ENCODE results near the gene NEDD8. TPM values are rescaled to one million over a fixed set of nuclear protein-coding genes. Genes with fewer than 3 reads are reported as not detected.

Gene NEDD8
- polyA plus RNA-seq, 1 donor from 2014 or later, result 431 TPM

DNA sequence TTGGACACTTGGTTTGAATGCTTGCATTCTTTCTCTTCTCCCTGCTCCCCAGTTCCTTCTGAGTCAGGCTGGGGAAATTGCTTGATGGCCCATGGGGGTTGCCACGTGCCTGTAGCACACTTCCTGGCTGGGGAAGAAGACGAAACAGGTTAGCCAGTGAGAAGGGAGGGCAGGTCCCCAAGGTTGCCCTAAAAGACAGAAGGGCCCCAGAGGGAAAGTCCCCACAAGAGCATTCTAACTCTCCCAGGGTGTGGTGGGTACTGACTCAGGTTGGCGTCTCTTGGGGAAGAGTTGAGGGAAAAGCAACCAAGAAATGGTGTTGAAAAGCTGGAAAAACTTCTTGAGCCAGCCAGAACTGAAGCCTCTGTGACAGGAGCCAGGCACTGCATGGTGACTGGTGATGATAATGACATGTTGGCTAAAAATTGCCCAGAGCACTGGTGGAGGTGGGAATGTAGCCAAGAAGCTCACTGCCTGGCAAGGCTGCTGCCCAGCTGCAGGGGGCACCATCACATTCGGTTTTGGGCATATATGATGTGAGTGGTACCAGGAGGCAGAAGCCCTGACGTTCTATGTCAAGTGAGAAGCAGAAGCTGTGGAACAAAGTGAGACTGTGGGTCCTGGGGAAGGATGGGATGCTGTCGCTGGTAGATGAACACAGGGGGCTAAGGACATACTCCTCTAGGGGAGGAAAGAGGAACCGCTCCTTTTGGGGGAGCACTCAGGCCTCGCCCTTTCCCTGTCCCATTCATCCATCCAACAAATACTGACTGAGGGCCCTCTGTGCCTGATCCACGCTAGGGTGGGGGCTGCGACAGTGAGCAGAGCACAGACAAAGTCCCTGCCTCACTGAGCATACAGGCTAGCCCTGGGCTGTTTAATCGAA, 47.4 kb upstream of the NEDD8 start:
- H3K4me3 ChIP-seq (ENCODE audit: low read length), result no peak overlapping the region
- no peaks in the 10 kb centered on the region for H3K9me3 ChIP-seq (ENCODE audit: low read length)
- no peaks in the 10 kb centered on the region for H3F3A ChIP-seq (ENCODE audit: insufficient read depth, low read length, poor library complexity, severe bottlenecking)
- no peak overlapping the region for H3K27ac ChIP-seq (ENCODE audit: low read length)
- no peak for TF ChIP-seq SMC3 (conservative IDR thresholded peaks at IDR 0.05; ENCODE audit: poor library complexity)
- no peak for TF ChIP-seq EZH2 (IDR thresholded peaks at IDR 0.05; ENCODE audit: borderline replicate concordance, insufficient read depth, low read length, poor library complexity, severe bottlenecking)
- TF ChIP-seq POLR2AphosphoS5 (IDR thresholded peaks at IDR 0.05), result no peak
- no peak for TF ChIP-seq TAF1 (IDR thresholded peaks at IDR 0.05; ENCODE audit: low read depth)
- TF ChIP-seq EP300 (conservative IDR thresholded peaks at IDR 0.05; ENCODE audit: poor library complexity, severe bottlenecking), result no peak
- no peak for TF ChIP-seq REST (IDR thresholded peaks at IDR 0.05; ENCODE audit: borderline replicate concordance)
- TF ChIP-seq MXI1 (conservative IDR thresholded peaks at IDR 0.05; ENCODE audit: poor library complexity, severe bottlenecking), result no peak
- TF ChIP-seq, protein P1, sequence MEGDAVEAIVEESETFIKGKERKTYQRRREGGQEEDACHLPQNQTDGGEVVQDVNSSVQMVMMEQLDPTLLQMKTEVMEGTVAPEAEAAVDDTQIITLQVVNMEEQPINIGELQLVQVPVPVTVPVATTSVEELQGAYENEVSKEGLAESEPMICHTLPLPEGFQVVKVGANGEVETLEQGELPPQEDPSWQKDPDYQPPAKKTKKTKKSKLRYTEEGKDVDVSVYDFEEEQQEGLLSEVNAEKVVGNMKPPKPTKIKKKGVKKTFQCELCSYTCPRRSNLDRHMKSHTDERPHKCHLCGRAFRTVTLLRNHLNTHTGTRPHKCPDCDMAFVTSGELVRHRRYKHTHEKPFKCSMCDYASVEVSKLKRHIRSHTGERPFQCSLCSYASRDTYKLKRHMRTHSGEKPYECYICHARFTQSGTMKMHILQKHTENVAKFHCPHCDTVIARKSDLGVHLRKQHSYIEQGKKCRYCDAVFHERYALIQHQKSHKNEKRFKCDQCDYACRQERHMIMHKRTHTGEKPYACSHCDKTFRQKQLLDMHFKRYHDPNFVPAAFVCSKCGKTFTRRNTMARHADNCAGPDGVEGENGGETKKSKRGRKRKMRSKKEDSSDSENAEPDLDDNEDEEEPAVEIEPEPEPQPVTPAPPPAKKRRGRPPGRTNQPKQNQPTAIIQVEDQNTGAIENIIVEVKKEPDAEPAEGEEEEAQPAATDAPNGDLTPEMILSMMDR (IDR thresholded peaks at IDR 0.05; ENCODE audit: poor library complexity, severe bottlenecking), result no peak
- TF ChIP-seq RAD21 (conservative IDR thresholded peaks at IDR 0.05), result no peak
- no peaks in the 10 kb centered on the region for H3K9me2 ChIP-seq (ENCODE audit: insufficient read depth, low read length)
- no peaks in the 10 kb centered on the region for H4K20me1 ChIP-seq (ENCODE audit: insufficient read depth)
- H3K27me3 ChIP-seq (ENCODE audit: insufficient read depth, low read depth, low read length), result no peaks in the 10 kb centered on the region
- no peak overlapping the region for H2AFZ ChIP-seq (ENCODE audit: low read depth, low read length)
- no peaks in the 10 kb centered on the region for H3K36me3 ChIP-seq (ENCODE audit: insufficient read depth, low read length)
- H3K4me2 ChIP-seq (ENCODE audit: low read length), result no peak overlapping the region
- H3K79me2 ChIP-seq (replicated peaks; ENCODE audit: insufficient read depth, low read length), result no peaks in the 10 kb centered on the region
- H3K9ac ChIP-seq (ENCODE audit: low read length), result no peak overlapping the region

GRCh38 chr14:24278424-24278823, 46.3 kb upstream of the NEDD8 start:
- Histone ChIP-seq H2AFZ (ENCODE audit: low read depth, low read length) (no peak overlapping the region), H3K4me2 (ENCODE audit: low read length) (no peak overlapping the region), H3K79me2 (replicated peaks; ENCODE audit: insufficient read depth, low read length) (no peaks in the 10 kb centered on the region), H3K27me3 (ENCODE audit: insufficient read depth, low read depth, low read length) (no peaks in the 10 kb centered on the region), H3K9me2 (ENCODE audit: insufficient read depth, low read length) (no peaks in the 10 kb centered on the region), H3K9me3 (ENCODE audit: low read length) (no peaks in the 10 kb centered on the region), H3K36me3 (ENCODE audit: insufficient read depth, low read length) (no peaks in the 10 kb centered on the region), H3K9ac (ENCODE audit: low read length) (no peak overlapping the region), H4K20me1 (ENCODE audit: insufficient read depth) (no peaks in the 10 kb centered on the region), H3F3A (ENCODE audit: insufficient read depth, low read length, poor library complexity, severe bottlenecking) (no peaks in the 10 kb centered on the region), H3K27ac (ENCODE audit: low read length) (no peak overlapping the region), H3K4me3 (ENCODE audit: low read length) (no peak overlapping the region)
- TF ChIP-seq SMC3 (conservative IDR thresholded peaks at IDR 0.05; ENCODE audit: poor library complexity) (no peak), EP300 (conservative IDR thresholded peaks at IDR 0.05; ENCODE audit: poor library complexity, severe bottlenecking) (no peak), RAD21 (conservative IDR thresholded peaks at IDR 0.05) (no peak), POLR2AphosphoS5 (IDR thresholded peaks at IDR 0.05) (no peak), EZH2 (IDR thresholded peaks at IDR 0.05; ENCODE audit: borderline replicate concordance, insufficient read depth, low read length, poor library complexity, severe bottlenecking) (no peak), REST (IDR thresholded peaks at IDR 0.05; ENCODE audit: borderline replicate concordance) (no peak), MXI1 (conservative IDR thresholded peaks at IDR 0.05; ENCODE audit: poor library complexity, severe bottlenecking) (no peak), TAF1 (IDR thresholded peaks at IDR 0.05; ENCODE audit: low read depth) (no peak)
- TF ChIP-seq, protein P1 (IDR thresholded peaks at IDR 0.05; ENCODE audit: poor library complexity, severe bottlenecking), result no peak
